Calu3 (cell line): ENCODE measurements around the gene ANKRD18A. TPM values are rescaled to one million over a fixed set of nuclear protein-coding genes. Genes with fewer than 3 reads are reported as not detected.
"Not testable (repeated sequence)": the region's sequence is repeated elsewhere in the genome, so short reads cannot be mapped to it uniquely, and the experiment has no call there.

ENCODE experiments used
- BruUV-seq: library from RNA; stranded (reverse); fragments of 400-500 nt; replicated peaks from 2 replicates; lab custom pipeline; 2021; lab: Mats Ljungman, UMichigan
- CTCF ChIA-PET: fragments of 300-600 bp; sonication (Branson Sonifier 250); formaldehyde crosslinking; loops from one replicate; lab custom pipeline; 2022; ENCODE audit warnings: antibody characterized with exemption; lab: Charles Lee
- DNase-seq: peaks from one replicate; pipeline ENCODE4 v3.0.0; 2022
- H3K27ac Mint-ChIP-seq: one replicate; pipeline ENCODE4 v1.8.0; 2022; ENCODE audit warnings: mixed read lengths; ENCODE audit not compliant: unreplicated experiment
- H3K27me3 Mint-ChIP-seq: one replicate; pipeline ENCODE4 v1.8.0; 2022; ENCODE audit warnings: mixed read lengths; ENCODE audit not compliant: unreplicated experiment
- H3K36me3 Mint-ChIP-seq: one replicate; pipeline ENCODE4 v1.8.0; 2022; ENCODE audit warnings: mild to moderate bottlenecking, moderate library complexity, mixed read lengths; ENCODE audit not compliant: insufficient read depth, unreplicated experiment
- H3K4me1 Mint-ChIP-seq: one replicate; pipeline ENCODE4 v1.8.0; 2022; ENCODE audit warnings: mild to moderate bottlenecking, low read depth, mixed read lengths; ENCODE audit not compliant: unreplicated experiment
- H3K4me3 Mint-ChIP-seq: one replicate; pipeline ENCODE4 v1.8.0; 2022; ENCODE audit warnings: mild to moderate bottlenecking, low read depth, moderate library complexity, mixed read lengths; ENCODE audit not compliant: unreplicated experiment
- H3K9me3 Mint-ChIP-seq: one replicate; pipeline ENCODE4 v1.8.0; 2022; ENCODE audit warnings: low read depth, mixed read lengths; ENCODE audit not compliant: unreplicated experiment
- intact Hi-C: fragments of 100-400 bp; cut with micrococcal nuclease; formaldehyde crosslinking; loops from one replicate; pipeline ENCODE4 v1.10.0; 2022; ENCODE audit not compliant: unreplicated experiment
- total RNA-seq: library from RNA; stranded (reverse); gene quantifications from 2 replicates; pipeline ENCODE4 v1.2.3, GENCODE V29; 2022
- TF ChIP-seq, protein P1 (sequence below): fragments of 200-600 bp; IDR thresholded peaks from one replicate; pipeline ENCODE4 v1.8.0; 2022; ENCODE audit warnings: antibody characterized with exemption; ENCODE audit not compliant: unreplicated experiment

The ANKRD18A gene
- total RNA-seq, 1 experiment from 2014 or later = 27.3 TPM

DNA sequence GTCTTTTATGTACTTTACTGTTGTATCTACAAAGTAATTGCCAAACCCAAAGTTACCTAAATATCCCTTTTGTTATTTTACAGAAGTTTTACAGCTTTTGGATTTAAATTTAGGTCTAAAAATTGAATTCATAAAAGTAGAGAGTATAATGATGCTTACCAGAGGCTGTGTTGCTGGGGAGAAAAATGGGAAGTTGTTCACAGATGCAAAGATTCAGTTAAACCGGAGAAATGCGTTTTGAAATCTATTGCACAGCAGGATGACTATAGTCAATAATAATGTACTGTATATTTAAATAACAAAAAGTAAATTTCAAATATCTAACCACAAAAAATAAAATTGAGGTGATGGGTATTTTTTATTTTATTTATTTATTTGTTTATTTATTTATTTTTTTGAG is 2.6 kb upstream of the ANKRD18A start:
- Mint-ChIP-seq H3K36me3 (peaks cover 26% of the 10 kb centered on the region), H3K27ac (peak overlapping the region; percentile 44), H3K9me3 (no peaks in the 10 kb centered on the region), H3K4me3 (peak overlapping the region; percentile 77), H3K4me1 (peaks cover 11% of the 10 kb centered on the region), H3K27me3 (no peaks in the 10 kb centered on the region)
- intact Hi-C loops = no loop called here
- BruUV-seq = no TSS peak
- TF ChIP-seq, protein P1, sequence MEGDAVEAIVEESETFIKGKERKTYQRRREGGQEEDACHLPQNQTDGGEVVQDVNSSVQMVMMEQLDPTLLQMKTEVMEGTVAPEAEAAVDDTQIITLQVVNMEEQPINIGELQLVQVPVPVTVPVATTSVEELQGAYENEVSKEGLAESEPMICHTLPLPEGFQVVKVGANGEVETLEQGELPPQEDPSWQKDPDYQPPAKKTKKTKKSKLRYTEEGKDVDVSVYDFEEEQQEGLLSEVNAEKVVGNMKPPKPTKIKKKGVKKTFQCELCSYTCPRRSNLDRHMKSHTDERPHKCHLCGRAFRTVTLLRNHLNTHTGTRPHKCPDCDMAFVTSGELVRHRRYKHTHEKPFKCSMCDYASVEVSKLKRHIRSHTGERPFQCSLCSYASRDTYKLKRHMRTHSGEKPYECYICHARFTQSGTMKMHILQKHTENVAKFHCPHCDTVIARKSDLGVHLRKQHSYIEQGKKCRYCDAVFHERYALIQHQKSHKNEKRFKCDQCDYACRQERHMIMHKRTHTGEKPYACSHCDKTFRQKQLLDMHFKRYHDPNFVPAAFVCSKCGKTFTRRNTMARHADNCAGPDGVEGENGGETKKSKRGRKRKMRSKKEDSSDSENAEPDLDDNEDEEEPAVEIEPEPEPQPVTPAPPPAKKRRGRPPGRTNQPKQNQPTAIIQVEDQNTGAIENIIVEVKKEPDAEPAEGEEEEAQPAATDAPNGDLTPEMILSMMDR = no peak
- CTCF ChIA-PET = no interaction called here
- DNase-seq = no peak

DNA sequence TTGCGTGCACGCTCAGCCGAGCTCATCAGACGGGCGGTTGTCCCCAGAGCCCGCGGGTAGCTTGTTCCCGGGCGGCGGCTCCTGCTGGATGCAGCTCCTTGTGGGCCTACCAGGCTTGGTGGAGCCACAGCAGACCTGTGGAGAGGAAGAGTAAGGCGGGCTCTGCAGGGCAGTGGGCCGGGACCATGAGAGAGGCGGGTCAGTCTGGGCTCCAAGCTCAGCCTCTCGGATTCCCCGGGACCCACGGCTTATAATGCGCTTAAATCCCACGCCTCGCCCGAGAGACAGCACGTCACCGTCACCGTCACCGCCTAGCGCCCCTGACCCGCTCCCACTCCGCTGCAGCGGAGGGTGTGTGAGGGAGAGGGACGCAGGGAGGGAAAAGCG is 1.9 kb upstream of the ANKRD18A start:
- no peaks in the 10 kb centered on the region for H3K9me3 Mint-ChIP-seq
- peak overlapping the region; percentile 44 for H3K27ac Mint-ChIP-seq
- intact Hi-C loops = no loop called here
- DNase-seq = peak; percentile 20
- no peaks in the 10 kb centered on the region for H3K27me3 Mint-ChIP-seq
- H3K36me3 Mint-ChIP-seq = peaks cover 26% of the 10 kb centered on the region
- no TSS peak for BruUV-seq
- peaks cover 11% of the 10 kb centered on the region for H3K4me1 Mint-ChIP-seq
- CTCF ChIA-PET = interaction anchor here (0.6 kb wide), 1 partner anchor 13 kb away, joined by 4 read pairs; no protein-coding TSS in a partner anchor
- H3K4me3 Mint-ChIP-seq = peak overlapping the region; percentile 77
- TF ChIP-seq, protein P1 = no peak

DNA sequence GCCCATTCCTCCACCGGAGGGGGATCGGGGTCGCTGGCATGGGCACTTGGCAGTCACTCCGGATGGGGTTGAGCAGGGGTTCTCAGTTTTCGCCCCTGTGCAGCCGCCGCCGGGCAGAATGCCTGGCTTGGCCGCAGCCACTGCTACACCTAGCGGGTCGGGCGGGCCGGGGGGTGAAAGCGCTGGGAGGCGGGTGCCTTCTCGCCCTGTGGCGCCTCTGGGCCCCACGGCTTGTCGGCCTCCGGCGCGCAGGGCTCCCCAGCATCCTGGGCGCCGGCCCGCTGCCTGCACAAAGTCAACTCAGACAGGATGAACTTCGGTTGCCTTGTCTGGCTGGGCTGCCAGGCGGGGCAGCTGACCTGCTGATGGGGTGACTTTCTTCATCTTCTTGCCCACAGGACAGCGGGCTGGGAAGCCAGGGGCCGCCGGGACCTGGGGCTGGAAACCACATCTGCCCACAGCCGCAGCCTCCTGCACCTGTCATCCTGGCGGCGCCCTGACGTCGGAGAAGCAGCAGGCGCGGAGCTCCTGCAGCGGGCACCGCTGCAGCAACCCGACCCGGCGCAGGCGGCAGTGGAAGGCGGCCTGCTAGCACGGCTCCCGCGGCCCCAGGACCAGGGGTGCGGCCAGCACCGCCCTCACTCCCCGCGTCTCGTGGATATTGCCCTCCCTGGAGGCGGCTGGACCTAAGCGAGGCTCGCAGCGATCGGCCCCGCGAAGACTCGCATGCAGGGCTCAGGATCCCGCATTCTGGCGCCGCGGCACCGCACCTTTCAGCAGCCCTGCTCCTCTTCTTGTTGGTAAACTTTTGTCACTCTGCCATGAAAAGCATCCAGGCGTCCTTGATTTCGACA is 1.3 kb upstream of the ANKRD18A start:
- TF ChIP-seq, protein P1 = no peak
- intact Hi-C loops = no loop called here
- peaks cover 11% of the 10 kb centered on the region for H3K4me1 Mint-ChIP-seq
- peaks cover 26% of the 10 kb centered on the region for H3K36me3 Mint-ChIP-seq
- no TSS peak for BruUV-seq
- CTCF ChIA-PET = interaction anchor here (0.6 kb wide), 1 partner anchor 12 kb away, joined by 4 read pairs; no protein-coding TSS in a partner anchor
- H3K27me3 Mint-ChIP-seq = no peaks in the 10 kb centered on the region
- DNase-seq = peak; percentile 25
- H3K9me3 Mint-ChIP-seq = no peaks in the 10 kb centered on the region
- peak overlapping the region; percentile 77 for H3K4me3 Mint-ChIP-seq
- peak overlapping the region; percentile 44 for H3K27ac Mint-ChIP-seq

DNA sequence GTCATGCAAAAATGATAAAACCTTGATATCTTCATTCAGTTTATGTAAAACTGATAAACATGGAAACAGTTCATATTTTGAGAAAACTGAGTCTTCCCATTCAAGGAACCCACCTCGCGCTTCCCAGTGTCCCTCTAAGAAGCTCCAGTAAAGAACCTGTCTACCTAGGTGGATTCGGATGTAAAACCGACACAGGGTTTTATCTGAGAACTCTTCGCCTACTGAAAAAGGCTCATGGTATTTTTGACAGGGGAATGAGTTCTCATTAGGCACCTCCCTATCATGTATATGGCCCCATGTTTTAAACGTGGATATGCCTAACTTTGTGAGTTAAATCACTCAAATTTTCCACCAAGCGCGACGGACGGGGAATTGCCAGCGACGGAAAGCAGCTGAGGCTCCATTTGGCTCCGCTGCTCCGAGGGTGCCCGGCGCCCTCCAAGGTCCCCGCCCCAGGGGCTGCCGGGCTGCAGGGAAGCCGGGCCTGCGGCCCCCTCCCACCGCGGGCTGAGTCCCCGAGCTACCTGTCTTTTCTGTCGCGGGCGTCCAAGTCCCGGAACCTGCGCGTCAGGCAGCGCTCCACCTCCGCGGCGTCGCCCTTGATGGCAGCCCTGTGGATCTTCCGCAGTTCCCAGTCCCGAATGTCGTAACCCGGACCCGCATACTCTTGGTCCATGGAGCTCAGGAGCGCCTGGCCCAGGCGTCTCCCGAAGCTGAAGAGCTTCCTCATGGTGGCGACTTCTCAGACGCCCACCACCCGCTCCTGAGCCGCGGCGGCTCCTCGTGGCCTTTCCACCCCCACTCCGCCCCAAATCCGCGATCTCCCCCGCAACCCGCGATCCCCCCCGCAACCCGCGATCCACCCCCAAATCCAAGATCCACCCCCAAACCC is 594 bp downstream of the ANKRD18A start:
- CTCF ChIA-PET = no interaction called here
- intact Hi-C loops = no loop called here
- BruUV-seq = no TSS peak
- Mint-ChIP-seq H3K27ac (peak overlapping the region; percentile 82), H3K27me3 (no peaks in the 10 kb centered on the region), H3K36me3 (peaks cover 22% of the 10 kb centered on the region), H3K4me3 (peak overlapping the region; percentile 77), H3K9me3 (no peaks in the 10 kb centered on the region), H3K4me1 (no peaks in the 10 kb centered on the region)
- DNase-seq = peak; percentile 1
- TF ChIP-seq, protein P1 = no peak

DNA sequence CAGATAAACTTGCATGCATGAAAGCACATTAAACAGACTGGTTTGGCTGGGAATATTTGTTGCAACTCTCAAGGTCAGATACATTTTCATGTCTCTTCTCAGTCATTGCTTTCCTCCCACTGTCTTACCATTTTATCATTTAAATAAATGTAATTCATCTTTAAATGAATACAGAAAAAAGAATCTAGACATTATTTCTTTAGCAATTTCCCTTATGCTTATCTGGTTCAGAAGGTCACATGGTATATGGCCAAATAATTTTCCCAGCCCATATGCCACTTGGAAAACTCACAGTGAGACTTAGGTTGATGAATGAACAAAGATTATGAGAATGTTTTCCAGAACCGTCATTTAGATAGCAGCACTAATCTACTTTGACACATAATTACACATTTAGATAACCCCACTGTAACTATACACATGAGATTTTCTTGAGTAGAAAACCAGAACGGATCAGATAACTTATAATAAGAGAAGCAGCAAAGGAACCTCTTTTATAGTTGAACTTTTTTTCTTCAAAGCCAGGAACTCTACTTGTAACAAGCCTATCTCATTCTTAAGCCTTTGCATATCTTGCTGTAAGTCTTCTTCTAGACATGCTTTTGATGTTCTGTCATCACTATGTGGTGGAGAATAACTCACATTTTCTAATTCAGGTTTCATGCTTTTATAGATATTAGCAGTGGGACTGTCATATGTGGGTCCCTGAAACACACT is 22.2 kb downstream of the ANKRD18A start:
- BruUV-seq, H3K4me3 Mint-ChIP-seq, H3K9me3 Mint-ChIP-seq, DNase-seq, intact Hi-C loops, H3K4me1 Mint-ChIP-seq, H3K27ac Mint-ChIP-seq, H3K27me3 Mint-ChIP-seq, H3K36me3 Mint-ChIP-seq, CTCF ChIA-PET: not testable (repeated sequence)

DNA sequence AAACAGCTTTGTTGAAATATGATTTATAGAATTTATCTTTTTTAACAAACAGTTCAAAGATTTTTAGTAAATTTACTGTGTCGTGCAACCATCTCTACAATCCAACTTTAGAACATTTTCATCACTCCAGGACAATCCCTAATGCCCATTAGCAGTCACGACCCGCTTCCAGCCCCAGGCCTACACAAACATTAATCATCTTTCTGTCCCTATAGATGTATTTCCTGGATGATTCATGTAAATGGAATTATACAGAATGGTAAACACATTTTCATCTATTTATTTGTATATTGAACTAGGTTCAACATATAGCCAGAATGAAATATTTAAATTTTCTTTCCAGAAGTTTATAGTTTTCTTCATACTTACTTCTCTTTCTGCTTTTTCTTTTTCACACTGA is 25.3 kb downstream of the ANKRD18A start:
- H3K4me1 Mint-ChIP-seq, intact Hi-C loops, DNase-seq, BruUV-seq, H3K27me3 Mint-ChIP-seq, H3K27ac Mint-ChIP-seq, H3K9me3 Mint-ChIP-seq, CTCF ChIA-PET, H3K36me3 Mint-ChIP-seq, H3K4me3 Mint-ChIP-seq: not testable (repeated sequence)
